ENCODE results near the gene NCOA7. TPM values are rescaled to one million over a fixed set of nuclear protein-coding genes. Genes with fewer than 3 reads are reported as not detected.
"Not testable (repeated sequence)": the region's sequence is repeated elsewhere in the genome, so short reads cannot be mapped to it uniquely, and the experiment has no call there.

NCOA7 gene
- total RNA-seq, 1 donor from 2014 or later, result 62.8 TPM

DNA sequence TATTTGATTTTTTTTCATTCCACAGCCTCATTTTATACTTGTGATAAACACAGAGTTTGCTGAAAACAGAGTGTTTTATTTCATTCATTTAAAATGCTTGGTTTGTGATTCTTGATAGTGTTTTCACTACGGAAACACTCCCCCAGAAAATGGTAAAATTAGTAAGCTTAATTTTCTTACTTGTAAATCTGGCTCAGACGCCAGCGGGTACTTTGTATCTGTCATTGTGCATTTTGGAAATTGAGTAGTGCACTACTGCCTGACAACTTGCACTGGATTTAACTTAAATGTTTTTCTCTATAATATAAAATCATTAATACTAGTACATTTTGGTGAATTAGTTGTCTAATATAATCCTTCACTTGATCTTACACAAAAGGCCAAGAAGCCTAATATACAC is 128.9 kb downstream of the NCOA7 start:
- DNase-seq (ENCODE audit: low spot score), result no peak

DNA sequence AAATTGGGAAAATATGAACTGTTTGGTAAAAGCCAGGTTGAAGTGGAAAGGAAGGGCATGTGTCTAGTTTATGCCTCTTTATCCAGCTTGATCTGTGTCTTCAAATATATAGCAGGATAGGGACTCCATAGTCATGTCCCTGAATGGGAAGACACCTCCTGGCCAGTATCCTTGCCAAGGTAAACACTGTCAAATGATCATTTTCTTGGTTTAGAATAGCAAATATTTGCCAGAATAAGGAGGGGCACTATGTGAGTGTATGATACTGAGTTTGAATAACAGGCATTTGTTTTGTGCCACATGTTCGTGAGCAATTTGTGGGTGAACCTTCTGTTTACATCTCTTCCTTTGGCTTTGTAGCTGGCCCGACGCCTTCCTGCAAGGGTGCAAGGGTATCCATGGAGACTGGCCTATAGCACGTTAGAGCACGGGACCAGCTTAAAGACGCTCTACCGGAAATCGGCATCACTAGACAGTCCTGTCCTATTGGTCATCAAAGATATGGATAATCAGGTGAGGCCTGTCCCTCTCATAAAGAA is 131.6 kb downstream of the NCOA7 start:
- DNase-seq (ENCODE audit: low spot score), result no peak

DNA sequence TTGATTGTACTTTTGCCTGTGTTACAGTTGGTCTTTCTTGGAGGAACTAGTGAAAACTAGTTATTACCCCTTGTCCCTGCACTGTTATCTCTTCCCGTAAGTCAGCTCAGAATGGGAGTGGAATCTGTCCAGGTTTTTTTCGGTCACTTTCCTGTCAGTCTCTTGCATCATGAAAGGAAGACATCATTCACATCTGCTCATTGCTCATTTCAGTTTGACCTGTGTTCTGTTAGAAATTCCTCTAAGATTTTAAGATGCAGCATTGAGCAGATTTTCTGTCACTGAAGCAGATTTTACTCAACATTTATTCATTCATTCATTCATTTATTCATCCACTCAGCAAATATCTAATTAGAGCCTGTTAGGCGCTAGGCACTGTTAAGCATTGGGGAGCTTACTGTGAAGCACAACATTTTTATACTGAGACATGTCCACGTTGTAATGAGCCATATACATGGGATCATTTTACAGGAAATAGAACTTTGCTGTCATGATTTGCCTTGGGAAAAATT is 132.7 kb downstream of the NCOA7 start:
- no peak for DNase-seq (ENCODE audit: low spot score)

DNA sequence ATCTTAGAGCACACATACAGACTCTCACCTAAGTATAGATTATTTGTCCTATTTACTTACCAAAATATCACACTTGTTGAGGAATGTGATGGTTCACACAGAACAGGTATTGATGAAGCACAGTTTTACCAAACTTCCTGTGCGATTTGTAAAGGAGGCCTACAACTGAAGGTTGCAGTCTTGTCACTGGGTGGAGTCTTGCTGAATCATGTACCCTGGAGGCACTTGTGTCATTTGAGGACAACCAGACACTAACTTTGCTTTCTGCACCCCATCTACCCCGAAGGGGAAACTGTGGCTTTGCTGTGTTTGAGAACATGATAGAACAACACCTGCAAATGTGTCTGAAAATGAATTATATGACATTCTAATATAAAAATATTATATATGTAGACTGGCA is 133.4 kb downstream of the NCOA7 start:
- DNase-seq (ENCODE audit: low spot score), result no peak

DNA sequence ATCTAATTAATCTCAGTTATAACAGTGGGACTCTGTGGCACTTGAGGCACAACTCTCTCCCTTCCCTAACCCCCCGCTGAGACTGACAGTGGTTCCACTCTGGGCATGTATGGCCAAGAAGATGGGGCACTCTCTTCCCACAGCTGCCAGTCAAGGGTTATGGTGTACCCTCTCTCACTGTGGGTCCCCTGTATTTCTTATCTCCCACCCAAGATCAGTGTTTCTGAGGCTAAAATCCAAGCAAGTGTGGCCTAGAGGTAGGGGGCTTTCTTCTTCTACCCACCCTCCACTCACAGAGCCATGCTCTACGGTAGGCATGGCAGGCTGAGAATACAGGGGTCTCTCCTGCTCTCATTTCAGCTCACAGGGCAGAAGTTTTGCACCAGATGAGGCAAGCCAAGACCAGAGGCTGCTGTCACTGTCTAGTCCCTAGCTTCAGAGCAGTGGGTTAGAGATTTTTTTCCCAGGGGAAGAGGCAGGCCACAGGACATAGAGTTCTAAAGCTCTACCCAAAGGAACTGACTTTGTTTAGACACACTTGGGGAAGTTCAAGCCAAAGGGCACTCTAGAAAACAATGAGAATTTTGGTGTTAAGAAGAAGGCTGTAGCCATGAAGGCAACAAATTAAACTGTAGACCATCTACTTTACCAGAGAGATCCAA is 134.1 kb downstream of the NCOA7 start:
- no peak for DNase-seq (ENCODE audit: low spot score)

DNA sequence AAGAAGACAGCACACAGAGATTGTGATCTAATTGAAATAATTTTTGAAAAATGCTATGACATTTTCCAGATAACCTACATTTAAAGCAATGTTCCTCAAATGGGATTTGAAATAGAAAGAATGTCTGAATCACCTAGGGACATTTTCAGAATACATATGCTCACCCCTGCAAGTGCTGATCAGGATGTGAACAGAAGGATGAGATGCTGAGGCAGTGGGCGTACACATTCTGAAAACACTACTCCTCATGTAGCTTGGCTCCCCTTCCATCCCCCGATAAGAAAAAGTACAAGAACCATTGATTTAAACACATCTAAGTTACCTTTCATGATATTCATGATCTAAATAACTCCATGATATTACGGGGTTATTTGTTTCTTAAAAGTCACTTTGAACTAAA is 136.0 kb downstream of the NCOA7 start:
- no peak for DNase-seq (ENCODE audit: low spot score)

DNA sequence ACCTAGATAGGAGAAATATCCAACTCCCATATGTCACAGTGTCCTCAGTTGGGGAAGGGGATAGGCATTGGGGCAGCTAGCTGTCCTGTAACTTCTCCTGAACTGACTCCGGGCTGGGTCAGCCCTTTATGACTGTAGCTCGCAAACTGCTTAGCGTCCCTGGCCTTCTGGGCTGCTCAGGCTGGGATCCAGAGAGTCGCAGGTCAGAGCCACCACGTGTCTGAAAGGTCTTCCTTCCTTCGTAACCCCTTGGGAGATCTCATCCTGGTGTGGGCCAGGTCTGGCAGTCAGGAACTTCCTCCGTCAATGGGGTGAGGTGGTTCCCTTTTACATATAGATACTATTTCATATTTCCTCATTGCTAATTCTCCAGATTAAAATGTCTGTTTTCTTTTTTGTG is 137.0 kb downstream of the NCOA7 start:
- DNase-seq (ENCODE audit: low spot score), result no peak

DNA sequence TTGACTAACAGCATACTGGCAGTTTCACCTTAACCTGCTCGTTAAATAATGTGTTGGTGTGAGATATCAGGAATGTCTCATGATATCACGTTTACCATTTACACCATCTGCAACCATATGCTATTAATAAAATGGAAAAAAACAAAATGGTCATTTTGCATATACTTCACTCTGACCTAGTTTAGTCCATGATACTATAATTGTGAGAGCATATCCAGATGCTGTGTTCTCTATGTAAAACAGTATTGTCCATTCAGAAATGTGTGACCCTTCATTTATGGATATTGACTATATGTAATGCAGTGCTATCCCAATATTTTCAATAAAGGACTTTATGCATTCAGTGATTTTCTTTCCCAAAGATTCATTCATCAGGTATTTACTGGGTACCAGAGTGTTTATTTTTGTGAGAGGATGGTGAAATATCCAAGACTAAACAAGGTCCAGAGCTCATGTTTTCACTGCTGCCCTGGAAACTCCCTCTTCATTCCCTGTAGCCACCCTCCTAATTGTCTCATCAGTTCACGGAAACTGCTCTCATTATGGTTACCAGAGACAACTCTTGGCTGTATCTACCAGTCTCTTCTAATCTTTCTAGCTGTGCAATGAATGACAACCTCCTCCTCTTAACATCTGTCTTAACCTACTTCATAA is 140.1 kb downstream of the NCOA7 start:
- DNase-seq (ENCODE audit: low spot score), result no peak

DNA sequence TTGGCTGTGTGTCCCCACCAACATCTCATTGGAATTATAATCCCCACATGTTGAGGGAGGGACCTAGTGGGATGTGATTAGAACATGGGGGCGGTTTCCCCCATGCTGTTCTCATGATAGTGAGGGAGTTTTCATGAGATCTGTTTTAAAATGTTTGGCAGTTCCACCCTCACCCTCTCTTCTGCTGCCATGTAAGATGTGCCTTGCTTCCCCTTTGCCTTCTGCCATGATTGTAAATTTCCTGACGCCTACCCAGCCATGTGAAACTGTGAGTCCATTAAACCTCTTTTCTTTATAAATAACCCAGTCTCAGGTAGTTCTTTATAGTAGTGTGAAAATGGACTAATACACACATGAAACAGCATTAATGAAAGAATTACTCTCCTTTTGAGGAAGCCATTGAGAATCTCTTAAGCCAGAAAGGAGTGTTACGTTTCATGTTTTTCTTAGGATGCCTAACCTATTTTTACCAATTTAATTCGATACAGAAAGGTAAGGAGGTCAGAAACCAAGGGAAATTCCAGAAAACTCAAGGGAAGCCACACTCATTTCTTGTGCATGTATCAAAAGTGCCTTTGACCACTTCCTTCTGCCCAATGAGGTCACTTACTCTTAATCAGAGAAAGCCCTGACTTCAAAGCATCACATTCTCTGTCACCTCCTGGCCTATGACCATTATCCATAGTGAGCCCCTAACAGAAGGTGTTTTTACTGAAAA is 141.1 kb downstream of the NCOA7 start:
- no peak for DNase-seq (ENCODE audit: low spot score)

DNA sequence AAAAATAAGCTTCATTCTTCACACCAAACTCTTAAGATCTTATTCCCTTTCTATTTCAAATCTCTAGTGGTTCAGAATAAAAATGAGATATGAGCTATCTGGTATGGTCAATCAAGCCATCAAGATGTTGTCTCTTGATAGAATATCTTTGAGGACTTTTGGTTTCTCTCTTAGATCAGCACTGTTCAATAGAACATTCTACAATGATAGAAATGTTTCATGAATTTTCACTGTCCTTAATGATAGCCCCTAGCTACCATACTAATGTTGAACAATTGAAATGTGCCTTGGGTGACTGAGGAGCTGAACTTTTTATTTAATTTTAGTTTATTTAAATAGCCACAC is 141.7 kb downstream of the NCOA7 start:
- no peak for DNase-seq (ENCODE audit: low spot score)

DNA sequence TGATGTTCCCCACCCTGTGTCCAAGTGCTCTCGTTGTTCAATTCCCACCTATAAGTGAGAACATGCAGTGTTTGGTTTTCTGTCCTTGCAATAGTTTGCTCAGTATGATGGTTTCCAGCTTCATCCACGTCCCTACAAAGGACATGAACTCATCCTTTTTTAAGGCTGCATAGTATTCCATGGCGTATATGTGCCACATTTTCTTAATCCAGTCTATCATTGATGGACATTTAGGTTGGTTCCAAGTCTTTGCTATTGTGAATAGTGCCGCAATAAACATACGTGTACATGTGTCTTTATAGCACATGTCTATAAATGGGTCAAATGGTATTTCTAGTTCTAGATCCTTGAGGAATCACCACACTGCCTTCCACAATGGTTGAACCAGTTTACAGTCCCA is 144.8 kb downstream of the NCOA7 start:
- DNase-seq (ENCODE audit: low spot score), result not testable (repeated sequence)

DNA sequence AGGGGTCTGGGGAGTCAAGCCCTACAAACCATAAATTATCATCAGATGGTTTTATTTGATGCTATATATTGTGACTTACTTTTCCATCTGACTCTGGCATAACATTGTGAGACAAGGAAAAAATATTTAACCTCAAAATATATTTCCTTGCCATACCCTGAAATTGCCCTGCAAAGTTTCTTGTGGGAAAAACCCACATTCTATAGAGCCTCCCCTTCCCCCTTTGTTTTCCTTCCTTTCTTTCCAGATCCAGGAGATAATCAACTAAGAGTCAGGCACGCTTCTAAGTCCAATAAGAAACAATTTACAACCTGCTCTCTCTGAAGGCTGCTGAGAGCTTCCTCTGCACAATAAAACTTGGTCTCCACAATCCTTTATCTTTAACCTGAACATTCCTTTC is 148.3 kb downstream of the NCOA7 start:
- no peak for DNase-seq (ENCODE audit: low spot score)

DNA sequence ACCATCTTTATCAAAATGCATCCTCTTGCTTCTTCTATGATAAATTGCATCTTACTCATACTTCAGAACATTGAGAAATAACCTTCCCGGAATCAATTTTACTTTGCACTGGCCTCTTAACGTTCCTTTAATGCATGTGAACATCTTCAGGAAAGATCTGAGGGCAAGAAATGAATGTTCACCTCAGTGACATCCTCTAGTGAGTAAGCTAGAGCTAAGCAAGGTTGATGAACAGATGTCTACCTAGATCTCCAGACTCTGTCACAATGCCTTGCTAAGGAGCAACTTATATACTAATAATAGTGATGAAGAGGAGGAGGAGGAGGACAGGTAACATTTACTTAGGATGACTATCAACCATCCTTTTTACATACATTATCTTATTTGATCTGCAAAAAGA is 149.0 kb downstream of the NCOA7 start:
- DNase-seq (ENCODE audit: low spot score), result no peak

DNA sequence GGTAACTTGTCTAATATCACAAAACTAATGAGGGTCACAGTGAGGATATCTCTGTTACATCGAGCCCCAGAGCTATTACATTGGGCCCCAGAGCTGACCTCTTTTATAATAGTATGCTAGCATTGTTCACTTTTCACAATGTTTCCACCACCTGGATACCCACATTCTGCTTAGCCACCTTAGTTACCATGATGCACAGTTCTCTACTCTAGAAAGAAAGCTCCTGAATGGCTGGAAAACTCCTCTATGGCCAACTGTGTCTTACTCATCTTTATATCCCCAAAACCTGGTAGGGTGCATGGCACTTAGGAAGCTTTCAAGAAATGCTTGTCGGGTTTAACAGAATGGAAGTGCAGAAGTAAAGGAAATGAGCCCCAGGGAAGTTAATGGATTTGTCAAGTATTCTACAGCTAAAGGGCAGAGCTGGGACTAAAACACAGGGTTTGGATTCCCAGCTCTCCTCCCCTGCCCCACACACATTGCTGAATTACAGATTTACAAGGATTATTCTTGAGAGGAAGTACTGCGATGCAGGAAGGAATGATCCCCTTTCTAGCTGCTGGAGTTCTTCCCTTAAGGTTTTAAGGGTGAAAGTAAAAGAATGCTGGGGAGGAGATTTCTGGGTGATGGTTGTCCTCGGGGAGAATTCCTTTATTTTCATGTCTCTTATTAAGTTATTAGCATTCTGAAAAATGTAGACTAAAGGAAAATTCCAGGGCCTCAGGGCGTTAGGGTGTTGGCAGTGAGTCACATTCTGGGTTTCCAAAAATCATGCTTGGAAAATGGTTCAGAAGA is 149.7 kb downstream of the NCOA7 start:
- no peak for DNase-seq (ENCODE audit: low spot score)

DNA sequence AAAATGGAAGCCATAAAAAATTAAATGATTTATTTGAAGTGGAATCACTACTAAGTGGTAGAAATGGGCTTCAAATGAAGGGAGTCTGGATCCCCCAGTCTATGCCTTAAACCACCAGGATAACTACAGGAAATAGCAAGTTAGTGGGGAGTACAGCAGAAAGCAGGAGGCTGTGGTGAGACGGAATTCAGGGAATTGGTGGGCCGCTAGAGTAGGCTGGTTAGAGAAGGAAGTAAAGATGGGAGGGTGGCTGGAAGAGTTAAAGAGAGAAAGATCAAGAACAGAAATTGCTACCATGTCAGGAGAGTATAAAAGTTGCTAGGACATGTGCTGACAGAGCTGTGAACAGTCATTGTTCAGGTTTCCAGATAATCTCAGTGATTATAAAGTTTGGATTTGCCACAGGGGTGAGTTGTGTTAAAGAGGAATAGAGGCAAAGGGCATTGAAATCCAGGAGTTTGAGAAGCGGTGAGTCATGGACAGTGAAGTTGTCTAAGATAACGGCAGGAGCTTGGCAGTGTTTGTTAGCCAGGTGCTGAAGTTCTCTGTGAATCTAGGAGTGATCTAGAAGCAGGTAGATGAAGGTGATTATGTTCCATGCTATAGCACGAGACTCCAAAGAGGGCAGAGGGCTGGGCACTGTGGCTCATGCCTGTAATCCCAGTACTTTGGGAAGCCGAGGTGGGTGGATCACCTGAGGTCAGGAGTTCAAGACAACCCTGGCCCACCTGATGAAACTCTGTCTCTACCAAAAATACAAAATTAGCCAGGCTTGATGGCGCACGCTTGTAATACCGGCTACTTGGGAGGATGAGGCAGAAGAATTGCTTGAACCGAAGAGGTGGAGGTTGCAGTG is 152.1 kb downstream of the NCOA7 start:
- DNase-seq (ENCODE audit: low spot score), result no peak

DNA sequence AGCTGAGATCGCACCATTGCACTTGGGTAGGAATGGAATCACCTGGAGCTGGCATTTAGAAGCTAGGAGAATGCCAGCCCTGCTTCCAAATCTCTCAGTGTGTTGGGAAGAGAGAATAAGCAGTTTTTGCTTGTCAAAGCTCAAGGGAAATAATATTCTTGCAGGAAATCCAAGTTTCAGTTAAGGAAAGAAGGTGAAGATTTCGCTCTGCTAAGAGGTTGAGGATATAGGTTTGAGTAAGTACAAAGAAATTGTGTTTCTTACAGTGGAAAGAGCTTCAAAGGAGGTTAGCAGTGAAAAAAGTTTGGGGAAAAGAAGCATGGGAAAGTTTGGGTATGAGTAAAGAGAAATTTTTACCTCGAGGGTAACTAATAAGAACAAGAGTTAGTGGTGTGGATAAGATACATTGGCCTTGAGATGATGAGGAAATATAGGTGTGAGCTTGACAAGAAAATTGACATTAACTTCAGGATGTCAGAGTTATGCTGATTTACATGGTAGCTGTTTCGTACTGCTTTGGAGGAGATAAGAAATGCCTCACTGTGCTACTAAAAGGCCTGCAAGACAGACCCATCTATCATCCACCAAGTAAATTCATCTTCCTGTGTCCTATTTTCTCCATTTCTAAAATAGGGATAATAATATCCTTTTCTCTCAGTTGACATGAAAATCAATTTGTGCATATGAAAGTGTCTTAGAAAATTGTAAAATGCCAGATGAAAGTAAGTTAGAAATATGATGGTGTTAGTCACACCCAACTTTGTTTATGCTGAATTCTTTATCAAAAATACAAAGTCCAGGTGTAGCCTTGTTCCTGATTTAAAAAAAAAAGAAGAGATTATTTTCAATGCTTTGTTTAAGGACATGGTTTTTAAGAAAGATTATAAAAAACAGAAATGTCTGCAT is 153.0 kb downstream of the NCOA7 start:
- no peak for DNase-seq (ENCODE audit: low spot score)

DNA sequence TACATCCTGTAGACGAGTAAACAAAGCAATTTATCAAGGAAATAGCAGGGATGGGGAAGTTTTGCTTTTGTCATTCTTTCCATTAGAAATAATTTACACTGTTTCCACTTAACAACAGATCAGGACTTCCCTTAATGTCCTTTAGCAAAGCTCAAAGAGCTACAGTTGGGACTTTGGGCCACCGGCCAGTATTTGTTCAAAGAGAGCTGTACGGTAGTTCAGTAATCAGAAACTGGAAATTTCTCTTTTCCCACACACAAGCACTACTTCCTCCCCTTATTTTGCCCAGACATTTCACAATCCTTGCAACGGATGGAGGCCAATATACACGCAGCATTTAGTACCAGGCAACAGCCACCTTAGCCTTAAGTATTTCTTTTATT is 153.7 kb downstream of the NCOA7 start:
- DNase-seq (ENCODE audit: low spot score), result no peak

DNA sequence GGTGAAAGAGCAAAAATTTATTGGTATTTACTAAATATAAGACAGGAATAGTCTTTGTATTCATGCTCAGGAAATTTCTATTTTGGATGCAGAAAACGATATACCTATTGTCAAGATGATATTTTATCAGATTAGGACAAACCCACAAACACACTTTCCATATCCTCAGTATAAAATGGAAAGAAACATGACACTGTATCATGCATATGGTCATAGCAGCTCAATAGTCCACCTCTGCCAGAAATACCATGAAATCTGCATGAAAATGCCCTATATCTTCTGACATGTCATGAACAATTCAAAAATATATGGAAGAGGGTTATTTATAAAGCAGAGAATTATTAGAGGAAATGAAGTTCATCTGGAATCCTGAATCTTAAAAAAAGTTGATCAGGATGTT is 154.1 kb downstream of the NCOA7 start:
- DNase-seq (ENCODE audit: low spot score), result no peak

DNA sequence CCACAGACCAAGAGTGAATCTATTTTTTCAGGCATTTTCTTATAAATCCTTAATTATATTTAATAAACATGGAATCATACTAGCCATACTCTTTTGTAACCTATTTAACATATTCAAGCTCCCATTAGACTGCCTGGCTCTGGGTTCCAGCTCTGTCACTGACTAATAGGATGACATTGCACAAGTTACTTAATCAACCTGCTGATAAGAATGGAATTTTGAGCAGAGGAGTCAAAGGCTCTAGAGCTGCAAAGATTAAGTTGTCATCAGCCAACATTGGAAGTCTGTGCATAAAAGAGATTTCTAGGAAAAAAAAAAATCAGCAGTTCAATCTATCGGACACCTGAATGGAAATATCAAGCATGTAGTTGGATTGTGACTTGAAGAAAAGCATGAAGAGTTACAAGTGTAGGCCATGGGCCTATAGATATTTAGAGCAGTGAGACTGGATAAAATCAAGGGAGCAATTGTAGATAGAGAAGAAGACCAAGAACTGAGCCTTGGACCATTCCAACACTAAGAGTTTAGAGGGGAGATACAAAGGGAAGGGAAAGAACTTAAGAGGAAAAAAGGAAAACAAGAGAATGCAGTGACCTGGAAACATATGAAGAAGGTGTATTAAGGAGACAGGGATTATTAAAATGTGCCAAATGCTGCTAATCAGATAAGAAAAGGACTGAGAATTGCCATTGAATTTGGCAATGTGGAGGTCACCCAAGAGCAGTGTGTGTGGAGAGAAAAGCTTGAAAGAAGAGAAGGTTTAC is 154.8 kb downstream of the NCOA7 start:
- no peak for DNase-seq (ENCODE audit: low spot score)
